ENCODE results near the gene FREY1. TPM values are rescaled to one million over a fixed set of nuclear protein-coding genes. Genes with fewer than 3 reads are reported as not detected.
A peak's percentile ranks its signal among the peaks of the same experiment; 100 is the strongest.

Gene FREY1
- total RNA-seq, 1 donor = 1.8 TPM

DNA sequence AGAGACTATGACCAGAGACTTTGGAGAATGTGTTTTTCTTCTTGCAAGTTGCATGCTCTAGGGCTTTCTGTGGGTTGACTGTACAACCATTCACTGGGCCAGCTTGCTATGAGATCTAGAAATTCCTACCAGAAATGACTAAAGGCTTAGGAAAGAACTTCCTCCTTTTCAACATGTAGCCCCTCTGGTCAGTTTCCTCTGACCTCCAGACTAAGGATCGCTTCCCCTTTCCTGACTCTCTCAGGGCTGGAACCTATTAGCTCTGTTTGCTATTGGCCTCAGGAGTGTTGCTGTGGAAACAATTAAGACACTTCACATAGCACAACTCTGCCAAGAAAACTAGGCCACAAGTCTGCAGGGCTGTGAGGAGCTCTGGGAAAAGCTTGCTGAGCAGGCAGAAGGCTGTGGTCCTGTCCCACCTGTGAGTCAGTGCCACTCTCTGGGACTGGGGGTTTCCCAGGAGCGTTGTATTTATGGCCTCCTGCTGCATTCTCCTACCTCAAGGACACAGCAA lies 49.1 kb downstream of the FREY1 start:
- Histone ChIP-seq H3K79me2 (ENCODE audit: insufficient read depth, low read length) (peaks cover 26% of the 10 kb centered on the region), H3K4me3 (ENCODE audit: insufficient read depth, low read length) (no peak overlapping the region), H3K27me3 (ENCODE audit: insufficient read depth, low read length) (no peaks in the 10 kb centered on the region), H3K9me3 (ENCODE audit: low read depth, low read length) (no peaks in the 10 kb centered on the region), H3K36me3 (ENCODE audit: insufficient read depth, low read length) (peaks cover 33% of the 10 kb centered on the region), H4K20me1 (ENCODE audit: insufficient read depth, low read length) (peaks cover 10% of the 10 kb centered on the region), H3K4me2 (ENCODE audit: insufficient read depth, low read length) (peak overlapping the region; percentile 21), H3K27ac (ENCODE audit: low read depth, low read length) (peak overlapping the region; percentile 89), H2AFZ (ENCODE audit: low read length) (no peak overlapping the region), H3K4me1 (ENCODE audit: insufficient read depth, low read length) (peaks cover 40% of the 10 kb centered on the region)
- DNase-seq (ENCODE audit: insufficient read length, low spot score, missing footprints) = peak; percentile 92
- TF ChIP-seq, protein P1, sequence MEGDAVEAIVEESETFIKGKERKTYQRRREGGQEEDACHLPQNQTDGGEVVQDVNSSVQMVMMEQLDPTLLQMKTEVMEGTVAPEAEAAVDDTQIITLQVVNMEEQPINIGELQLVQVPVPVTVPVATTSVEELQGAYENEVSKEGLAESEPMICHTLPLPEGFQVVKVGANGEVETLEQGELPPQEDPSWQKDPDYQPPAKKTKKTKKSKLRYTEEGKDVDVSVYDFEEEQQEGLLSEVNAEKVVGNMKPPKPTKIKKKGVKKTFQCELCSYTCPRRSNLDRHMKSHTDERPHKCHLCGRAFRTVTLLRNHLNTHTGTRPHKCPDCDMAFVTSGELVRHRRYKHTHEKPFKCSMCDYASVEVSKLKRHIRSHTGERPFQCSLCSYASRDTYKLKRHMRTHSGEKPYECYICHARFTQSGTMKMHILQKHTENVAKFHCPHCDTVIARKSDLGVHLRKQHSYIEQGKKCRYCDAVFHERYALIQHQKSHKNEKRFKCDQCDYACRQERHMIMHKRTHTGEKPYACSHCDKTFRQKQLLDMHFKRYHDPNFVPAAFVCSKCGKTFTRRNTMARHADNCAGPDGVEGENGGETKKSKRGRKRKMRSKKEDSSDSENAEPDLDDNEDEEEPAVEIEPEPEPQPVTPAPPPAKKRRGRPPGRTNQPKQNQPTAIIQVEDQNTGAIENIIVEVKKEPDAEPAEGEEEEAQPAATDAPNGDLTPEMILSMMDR (IDR thresholded peaks at IDR 0.05; ENCODE audit: extremely low read depth, low read depth, low read length) = no peak

Other genes with a start within 250 kb of the FREY1 start
- 1.1 and 1.5 TPM in 2 replicates for gene CHST1, start 241.6 kb downstream of the FREY1 start, total RNA-seq
- 10.6 and 12.3 TPM in 2 replicates for gene SLC35C1, start 102.1 kb downstream of the FREY1 start, total RNA-seq
- 21.0 and 21.8 TPM in 2 replicates for gene CRY2, start 59.8 kb downstream of the FREY1 start, total RNA-seq
- gene MAPK8IP1, start 21.6 kb downstream of the FREY1 start, total RNA-seq = 8.0 and 9.7 TPM in 2 replicates
- gene PEX16, start 10.6 kb upstream of the FREY1 start, total RNA-seq = 27.4 and 28.6 TPM in 2 replicates
- gene LARGE2, start 15.4 kb upstream of the FREY1 start, total RNA-seq = not detected in 2 replicates
- 23.0 and 26.4 TPM in 2 replicates for gene PHF21A, start 214.2 kb upstream of the FREY1 start, total RNA-seq

Data from osteoblast (primary cell).